GM18508 (cell line): ENCODE measurements around the gene LCA5.
A peak's percentile ranks its signal among the peaks of the same experiment; 100 is the strongest.
"Not testable (repeated sequence)": the region's sequence is repeated elsewhere in the genome, so short reads cannot be mapped to it uniquely, and the experiment has no call there.

Experiments
- ATAC-seq: cut with Tn5 transposase; IDR thresholded peaks from one replicate; pipeline ENCODE4 v1.9.1; 2021; ENCODE audit warnings: moderate number of reproducible peaks; ENCODE audit not compliant: insufficient read depth, unreplicated experiment

LCA5 gene

DNA sequence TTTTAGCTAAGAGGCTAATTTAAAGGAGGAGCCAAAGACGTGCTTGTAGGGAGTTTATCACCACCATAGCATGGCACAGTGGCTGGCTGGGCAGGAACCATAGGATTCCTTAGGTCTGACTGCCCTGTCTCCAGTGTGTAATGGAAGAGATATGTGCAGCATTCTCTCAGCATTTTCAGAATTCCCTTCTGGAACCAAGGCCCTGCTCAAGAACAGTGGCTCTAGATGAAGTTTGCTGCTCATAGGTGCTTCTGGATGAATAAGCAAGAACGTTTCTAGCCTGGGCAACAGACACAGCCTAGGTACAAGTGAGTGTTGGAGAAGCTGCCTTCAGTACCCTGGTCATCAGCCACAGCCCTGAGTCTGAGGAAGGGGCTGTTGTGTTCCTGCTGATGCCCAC, 69.1 kb downstream of the LCA5 start:
- ATAC-seq, result no peak

DNA sequence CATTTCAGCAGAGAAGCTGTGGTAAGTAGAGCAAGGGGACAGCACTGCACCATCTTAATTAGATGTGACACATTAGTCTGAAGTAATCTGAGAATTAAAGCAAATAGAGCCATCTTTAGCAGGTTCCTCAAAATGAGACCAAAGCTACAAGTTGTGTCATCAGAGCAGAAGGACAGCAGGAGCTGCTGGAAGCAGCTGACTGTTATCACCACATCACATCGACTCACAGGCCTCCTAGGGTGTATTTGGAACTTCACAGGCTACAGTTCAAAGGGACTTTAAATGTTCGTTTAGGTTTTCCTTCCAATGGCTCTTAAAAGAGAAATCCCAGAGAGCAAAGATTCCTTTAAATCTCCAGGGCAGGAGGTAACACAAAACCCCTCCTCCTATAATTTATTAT, 69.5 kb downstream of the LCA5 start:
- no peak for ATAC-seq

DNA sequence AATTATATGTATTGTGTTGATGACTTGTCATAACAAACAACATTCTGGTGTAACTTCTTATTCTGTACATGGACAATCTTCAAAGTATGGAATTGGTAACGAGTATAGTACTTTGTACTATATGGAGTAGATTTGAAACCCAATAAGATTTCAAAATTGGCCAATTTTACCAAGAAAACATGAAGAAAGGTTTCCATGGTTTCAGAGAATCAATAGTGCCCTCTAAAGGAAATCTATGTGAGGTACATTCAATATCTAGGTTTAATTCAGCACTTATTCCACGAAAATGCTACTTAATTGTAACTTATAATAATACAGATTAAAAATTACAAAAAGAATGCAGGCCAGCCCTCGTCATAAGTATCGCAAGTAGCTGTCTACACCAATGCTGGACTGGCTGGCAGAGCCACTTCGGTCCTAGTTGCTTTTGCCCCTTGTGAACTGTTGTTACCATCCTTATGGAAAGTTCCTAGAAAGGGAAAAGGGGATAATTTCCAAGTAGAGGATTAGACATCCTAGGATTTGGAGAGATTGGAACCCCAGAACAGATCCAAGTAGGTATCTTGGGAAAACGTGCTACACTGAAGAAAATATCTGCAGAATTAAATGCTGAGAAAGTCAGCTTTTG, 70.9 kb downstream of the LCA5 start:
- no peak for ATAC-seq

- ATAC-seq, result no peak
Measured at GRCh38 chr6:79465381-79465780, 71.8 kb downstream of the LCA5 start.

- ATAC-seq, result no peak
Measured at GRCh38 chr6:79463621-79464050, 73.6 kb downstream of the LCA5 start.

GRCh38 chr6:79461205-79461604, 76.0 kb downstream of the LCA5 start:
- ATAC-seq, result peak; percentile 53

DNA sequence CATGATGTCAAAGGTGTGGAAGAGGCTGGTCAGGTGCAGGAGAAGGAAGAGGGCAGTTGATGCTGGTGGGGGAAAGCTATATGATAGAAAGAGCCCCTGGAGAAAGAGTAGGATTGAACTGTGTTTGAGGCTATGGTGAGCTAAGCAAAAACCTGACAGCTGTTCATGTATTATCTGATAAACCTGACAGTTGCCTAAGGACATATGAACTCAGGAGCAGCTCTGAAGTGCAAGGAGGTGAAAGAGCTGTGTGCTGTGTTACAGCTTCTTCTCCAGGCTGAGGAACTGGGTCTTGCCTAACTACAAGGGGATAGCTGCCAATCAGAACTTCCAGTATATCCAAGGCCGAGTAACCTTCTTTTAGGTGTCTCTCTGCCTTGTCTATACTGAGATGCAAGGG, 81.8 kb downstream of the LCA5 start:
- no peak for ATAC-seq

- ATAC-seq, result no peak
Measured at GRCh38 chr6:79453558-79454042, 83.6 kb downstream of the LCA5 start.

DNA sequence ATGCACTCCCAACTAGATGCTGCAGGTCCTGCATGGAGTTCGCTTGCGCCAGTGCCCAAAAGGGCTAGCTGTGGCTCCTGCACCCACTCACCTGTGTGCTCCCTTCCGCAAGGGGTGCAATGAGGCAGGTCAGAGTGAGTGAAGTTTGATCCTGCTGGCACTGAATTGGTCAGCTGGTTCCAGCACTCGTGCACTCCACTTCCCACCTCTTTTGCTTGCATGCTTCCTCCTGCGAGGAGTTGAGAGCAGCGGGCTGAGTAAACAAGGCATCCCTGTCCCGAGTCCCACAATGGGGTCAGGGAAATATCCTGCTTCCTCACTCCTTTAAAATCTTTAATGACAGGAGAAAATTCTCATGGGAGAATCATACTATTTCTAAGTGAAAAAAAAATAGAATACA, 86.2 kb downstream of the LCA5 start:
- no peak for ATAC-seq

DNA sequence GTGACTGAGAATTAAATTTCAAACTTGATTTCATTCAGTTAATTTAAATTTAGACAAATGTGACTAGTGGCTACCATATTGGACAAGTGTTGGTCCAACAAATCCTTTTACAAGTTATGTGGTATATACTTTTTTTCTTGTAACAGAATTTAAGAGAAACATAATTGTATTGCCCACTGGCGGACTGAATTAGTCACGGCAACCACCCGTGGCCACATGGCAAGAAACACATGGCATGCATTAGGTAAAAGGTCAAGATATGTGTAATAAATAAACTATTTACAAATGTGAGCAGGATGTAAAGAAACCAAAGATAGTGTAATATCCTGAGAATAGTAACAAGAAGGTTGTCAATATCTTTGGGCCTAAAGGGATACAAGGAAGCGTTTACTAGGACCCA, 91.2 kb downstream of the LCA5 start:
- no peak for ATAC-seq

- ATAC-seq, result not testable (repeated sequence)
Measured at GRCh38 chr6:79443876-79444275, 93.4 kb downstream of the LCA5 start.

DNA sequence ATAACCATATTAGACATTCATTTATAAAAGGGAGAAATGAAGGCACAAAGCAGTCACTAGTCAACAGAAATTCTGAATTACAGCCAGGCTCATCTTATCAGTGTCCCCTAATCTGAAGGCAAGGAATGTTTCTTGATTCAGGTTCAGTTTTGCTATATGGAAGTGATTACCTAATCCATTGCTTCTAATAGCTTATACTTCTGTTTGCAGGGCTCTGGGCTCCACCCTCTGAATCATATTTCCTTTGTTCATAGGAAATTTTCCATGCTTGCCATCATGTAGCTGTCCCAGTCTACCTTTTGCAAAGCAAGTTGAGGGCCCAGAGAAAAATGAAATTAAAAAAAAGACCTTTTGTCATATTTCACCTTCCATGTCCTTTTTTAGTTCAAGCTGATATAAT, 96.0 kb downstream of the LCA5 start:
- ATAC-seq, result no peak

- no peak for ATAC-seq
Measured at GRCh38 chr6:79440598-79440997, 96.6 kb downstream of the LCA5 start.

DNA sequence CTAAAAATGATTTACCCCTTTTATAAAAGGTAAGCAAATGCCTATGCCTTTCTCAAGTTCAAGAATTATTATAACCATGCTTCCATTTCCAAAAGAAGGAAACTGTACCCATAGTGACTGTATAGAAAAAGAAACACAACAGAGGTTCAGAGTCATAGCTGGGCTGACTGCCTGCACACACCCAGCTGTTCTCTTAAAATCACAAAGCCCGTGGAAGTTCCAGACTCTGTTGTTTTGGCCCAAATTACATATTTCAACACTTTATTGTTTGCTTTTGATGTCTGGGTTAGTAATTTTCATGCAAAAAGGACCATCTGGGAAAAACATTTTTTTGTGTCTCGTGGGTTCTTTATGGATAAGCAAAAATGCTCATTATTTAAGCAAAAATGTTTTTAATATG, 99.2 kb downstream of the LCA5 start:
- no peak for ATAC-seq

DNA sequence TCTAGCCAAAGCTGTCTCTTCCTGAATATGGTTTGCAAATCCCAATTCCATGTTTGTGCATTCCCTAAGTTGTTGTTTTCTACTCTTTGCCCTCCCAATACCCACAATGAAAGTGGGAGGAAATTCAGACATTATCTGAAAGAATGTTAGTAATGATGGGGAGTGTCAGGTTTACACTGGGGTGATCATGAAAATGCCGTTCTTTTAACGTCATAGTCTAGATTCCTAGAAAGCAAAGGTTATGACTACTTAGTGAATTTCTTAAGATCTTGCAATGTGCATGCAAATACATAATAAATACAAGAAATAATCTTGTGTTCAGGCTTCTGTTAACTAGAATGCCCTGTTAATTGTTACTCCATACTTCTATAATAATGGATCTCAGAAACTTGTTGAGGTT, 101.0 kb downstream of the LCA5 start:
- ATAC-seq, result no peak

DNA sequence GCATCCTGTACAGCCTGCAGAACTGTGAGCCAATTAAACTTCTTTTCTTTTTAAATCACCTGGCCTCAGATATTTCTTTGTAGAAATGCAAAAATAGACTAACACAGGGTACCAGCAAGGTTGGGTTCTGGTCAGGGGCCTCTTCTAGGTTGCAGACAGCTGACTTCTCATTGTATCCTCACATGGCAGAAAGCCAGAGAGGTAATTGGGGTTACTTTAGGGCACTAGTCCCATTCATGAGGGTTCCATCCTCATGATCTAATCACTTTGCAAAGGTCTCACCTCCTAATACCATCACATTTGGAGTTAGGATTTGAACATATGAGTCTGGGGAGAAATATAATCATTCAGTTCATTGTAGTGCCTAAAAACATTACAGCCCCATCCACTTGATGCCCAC, 101.5 kb downstream of the LCA5 start:
- ATAC-seq, result no peak
